Measurements from ENCODE around the gene SLC12A1.

DNA sequence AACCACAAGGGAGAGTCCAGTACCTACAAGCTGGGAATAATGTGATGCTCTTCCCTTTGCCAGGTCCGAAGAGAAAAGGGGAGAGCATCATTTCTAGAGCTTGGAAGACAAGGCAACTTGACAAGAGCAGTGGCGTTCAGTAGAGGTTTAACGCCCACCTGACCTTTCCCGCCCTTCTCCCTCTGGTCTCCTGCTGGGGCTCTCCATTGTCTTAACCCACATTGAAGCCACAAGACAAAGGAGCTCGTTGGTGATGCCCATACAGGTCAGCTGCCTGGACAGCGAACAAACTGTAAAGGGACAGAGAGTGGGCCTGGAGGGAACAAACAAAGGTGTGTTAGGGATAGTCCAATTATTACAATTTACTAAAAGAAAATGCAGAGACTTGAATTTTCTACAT, 112.0 kb downstream of the SLC12A1 start:
- no peak for TF ChIP-seq CTCF (IDR thresholded peaks at IDR 0.05)
- no peak for TF ChIP-seq POLR2A (IDR thresholded peaks at IDR 0.05)

Data from heart left ventricle (tissue), 13 donors.